ENCODE measurements around the gene SPAG16.
"Not testable (repeated sequence)": the region's sequence is repeated elsewhere in the genome, so short reads cannot be mapped to it uniquely, and the experiment has no call there.

Gene SPAG16

DNA sequence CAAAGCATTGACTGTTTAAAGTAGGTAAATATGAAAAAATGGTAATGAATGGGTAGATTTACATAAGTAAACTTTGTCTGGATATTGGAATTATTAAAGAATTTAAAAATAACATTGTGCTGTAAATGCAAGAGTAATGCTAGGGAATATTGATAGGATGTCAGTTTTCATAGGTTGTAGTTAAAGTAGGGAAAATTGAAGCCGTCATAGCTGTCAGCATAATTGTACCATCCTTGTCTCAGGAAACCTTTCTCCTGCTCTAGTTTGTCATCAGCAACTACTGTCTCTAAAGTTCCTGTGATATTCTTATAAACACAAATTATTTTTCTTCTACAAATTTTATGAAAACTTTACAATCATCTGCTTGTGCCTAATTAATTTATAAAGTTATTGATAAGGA lies 10.1 kb upstream of the SPAG16 start:
- DNase-seq = no peak

- DNase-seq = no peak
Observed at GRCh38 chr2:213275265-213275664, 9.0 kb upstream of the SPAG16 start.

- not testable (repeated sequence) for DNase-seq
Observed at GRCh38 chr2:213277134-213277533, 7.1 kb upstream of the SPAG16 start.

DNA sequence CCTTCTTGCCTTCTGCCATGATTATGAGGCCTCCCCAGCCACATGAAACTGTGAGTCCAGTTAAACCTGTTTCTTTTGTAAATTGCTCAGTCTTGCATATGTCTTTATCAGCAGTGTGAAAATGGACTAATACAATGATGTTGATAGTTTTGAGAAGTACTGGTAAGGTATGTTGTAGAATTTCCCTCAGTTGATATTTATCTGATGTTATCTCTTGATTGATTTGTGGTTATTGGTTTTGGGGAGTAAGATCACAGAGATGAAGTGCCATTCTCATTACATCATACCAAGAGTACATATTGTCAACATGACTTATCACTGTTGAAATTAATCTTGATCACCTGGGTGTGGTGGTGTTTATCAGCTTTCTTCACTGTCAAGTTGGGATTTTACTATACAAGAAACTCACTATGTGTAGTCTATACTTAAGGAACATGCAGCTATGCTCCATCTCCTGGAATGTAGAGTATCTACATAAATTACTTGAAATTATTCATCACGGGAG lies 5.1 kb upstream of the SPAG16 start:
- DNase-seq = no peak

- DNase-seq = no peak
Observed at GRCh38 chr2:213279971-213280370, 4.3 kb upstream of the SPAG16 start.

DNA sequence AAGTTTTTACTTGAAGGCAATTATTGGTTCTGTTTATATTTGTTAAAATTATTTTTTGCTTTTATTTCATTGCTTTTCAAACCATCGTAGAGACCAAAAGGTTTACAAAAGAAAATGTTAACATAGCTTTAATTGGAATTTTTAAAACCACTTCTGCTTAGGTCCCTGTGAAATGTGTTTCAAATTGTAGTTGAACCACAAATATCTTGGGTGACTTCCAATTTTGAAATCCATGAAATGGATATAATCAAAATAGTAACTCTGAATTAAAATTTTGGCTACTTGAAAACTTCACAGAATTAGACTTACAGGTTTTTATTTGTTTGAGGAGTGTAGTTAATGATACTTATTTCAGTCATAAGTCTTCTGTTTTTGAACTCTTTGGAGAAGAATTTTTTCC lies 3.1 kb upstream of the SPAG16 start:
- DNase-seq = no peak

DNA sequence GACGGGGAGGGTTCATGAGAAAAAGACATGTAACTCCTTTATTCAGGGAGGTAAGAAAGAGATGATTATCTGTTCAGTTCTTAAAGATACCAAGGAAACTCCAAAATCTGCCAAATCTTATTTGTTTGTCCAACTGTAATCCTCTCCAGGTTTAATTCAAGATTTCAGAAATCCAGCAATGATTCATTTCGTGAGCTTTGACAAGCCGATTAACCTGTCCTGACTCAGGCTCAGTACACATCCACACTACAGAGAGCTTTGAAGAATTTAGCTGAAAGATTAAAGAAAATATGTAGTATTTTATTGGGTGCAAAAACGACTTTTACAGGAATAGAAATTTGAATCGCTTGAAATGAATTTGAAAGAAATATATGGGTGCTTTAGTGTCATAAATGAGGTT lies 1.1 kb downstream of the SPAG16 start:
- DNase-seq = no peak

DNA sequence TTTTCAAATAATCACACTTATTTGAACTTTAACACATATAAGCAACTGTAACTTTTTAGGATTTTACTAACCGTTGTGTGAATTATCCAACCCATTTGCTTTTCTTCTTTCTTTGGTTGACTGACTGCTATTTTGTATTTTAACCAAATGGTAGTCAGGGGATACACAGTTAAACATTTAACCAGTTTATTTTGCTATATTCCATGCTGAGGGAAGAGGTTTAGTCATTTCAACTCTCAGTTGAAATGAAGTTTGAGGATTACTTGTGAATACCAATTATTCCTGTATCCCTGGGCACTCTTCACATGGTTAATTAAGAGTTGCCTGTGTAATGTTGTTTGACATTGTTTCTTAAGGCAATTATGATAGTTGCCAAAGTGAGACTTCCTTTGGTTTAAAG lies 1.9 kb downstream of the SPAG16 start:
- DNase-seq = no peak

- DNase-seq = no peak
Observed at GRCh38 chr2:213288913-213289700, 4.8 kb downstream of the SPAG16 start.

- DNase-seq = no peak
Observed at GRCh38 chr2:213290501-213290900, 6.2 kb downstream of the SPAG16 start.

DNA sequence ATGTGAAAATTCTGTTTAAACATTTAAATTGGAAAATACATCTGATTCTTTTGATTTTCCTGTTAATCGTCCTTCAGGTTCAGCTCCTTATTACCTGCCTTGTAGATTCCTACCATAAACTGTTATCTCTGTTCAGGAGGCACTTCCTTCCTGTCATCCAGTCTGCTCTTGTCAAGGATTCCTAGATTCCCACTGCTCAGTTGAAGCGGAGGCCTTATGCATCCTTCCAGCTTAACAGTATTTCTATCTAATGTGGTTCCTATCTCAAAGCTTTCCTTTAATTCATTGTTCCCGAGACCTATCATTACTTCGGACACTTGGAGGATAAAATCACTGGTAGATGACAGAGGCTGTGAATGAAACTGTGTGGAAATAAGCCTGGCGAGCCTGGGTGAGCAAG lies 12.0 kb downstream of the SPAG16 start:
- no peak for DNase-seq

DNA sequence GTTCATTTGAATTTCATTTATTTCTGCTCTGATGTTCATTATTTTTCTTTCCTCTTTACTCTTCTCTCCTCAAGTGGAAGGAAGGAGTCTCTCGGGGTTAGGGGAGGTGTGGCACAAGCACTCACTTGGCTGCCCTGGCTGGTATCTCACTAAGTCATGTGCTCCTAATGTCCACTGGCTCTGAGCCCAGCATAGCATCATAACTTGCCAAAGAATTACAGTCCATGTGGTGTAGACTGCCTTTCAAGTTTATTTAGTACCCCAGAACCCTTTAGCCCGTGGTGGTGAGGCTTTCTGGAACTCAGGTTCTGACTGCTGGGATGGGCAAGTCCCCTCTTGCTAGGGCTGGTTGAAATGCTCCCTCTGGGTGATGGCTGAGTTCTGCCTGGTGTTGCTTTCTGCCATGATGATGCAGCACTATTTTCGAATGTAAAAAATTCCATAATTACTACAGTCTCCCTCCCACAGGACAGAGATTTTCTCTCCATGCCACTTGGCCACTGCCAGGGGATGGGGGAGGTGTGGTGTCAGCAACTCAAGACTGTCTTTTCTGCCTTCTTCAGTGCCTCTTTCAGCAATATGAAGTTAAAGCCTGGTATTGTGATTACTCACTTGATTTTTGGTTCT lies 22.2 kb downstream of the SPAG16 start:
- DNase-seq = no peak

DNA sequence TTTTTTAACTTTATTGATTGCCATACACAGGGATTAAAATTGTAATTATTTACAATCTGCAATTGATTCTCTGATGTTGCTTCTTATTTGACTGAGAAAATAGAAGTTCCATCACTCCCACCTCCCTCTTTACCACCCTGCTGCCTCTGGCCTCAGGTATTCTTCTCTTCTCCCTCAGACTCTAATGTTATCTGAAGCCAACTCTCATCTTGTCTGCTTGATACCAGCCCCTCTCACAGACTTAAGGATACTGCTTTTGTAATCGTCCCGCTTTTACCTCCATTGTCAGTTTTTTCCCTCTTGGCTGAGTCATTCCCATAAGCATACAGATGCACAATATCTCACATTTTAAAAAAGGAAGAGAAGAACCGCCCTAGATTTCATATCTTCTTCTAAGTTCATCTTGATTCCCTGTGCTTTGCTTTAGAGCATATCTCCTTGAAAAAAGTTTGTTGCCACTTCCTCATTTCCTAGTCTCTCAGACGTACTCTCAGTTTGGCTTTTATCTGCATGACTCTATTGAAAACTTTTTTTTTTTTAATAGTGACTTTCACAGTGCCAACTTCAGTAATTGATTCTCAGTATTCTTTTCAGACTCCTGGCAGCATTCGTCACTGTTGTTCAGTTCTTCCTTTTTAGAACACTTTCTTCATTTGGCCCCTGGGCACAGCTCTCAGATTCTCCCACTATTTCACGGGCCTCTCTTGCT lies 31.1 kb downstream of the SPAG16 start:
- no peak for DNase-seq

- no peak for DNase-seq
Observed at GRCh38 chr2:213316001-213316735, 31.9 kb downstream of the SPAG16 start.

DNA sequence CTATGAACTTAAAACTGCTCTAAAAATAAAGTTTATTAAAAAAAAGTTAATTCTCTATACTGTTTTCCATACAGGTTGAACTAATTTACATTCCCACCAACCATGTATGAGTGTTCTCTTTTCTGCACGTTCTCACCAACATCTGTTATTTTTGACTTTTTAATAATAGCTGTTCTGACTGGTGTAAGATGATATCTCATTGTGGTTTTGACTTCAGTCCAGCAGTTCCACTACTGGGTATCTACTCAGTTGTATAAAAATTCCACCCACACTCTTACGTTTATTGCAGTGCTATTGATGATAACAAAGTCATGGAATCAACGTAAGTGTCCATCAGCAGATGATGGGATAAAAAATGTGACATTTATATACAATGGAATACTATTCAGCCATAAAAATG lies 33.7 kb downstream of the SPAG16 start:
- no peak for DNase-seq

- DNase-seq = no peak
Observed at GRCh38 chr2:213320604-213321003, 36.3 kb downstream of the SPAG16 start.

GRCh38 chr2:213336253-213336770 lies 52.0 kb downstream of the SPAG16 start:
- DNase-seq = no peak

GRCh38 chr2:213353419-213353818 lies 69.2 kb downstream of the SPAG16 start:
- no peak for DNase-seq

DNA sequence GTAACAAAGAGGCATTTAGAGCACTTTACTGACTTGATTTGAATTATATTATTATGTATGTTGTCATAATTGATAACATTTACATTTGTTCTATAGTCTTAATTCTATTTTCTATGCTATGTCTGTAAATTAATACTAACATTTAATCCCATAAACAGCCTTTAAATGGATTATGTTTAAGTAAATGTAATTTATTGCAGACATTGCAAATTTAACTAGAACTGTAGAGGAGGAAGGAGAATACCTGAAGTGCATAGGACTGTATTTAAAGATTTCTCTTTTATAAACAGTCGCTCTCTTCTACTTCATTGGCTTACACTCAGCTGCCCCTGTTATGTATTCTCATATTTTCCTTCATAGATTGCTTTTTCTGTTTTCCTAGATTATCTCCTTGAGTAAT lies 92.4 kb downstream of the SPAG16 start:
- no peak for DNase-seq

- DNase-seq = not testable (repeated sequence)
Observed at GRCh38 chr2:213407027-213407426, 122.8 kb downstream of the SPAG16 start.

- not testable (repeated sequence) for DNase-seq
Observed at GRCh38 chr2:213408426-213409070, 124.3 kb downstream of the SPAG16 start.

GRCh38 chr2:213410687-213411086 lies 126.4 kb downstream of the SPAG16 start:
- DNase-seq = not testable (repeated sequence)
